ENCODE data around the gene ITGA1.

GRCh38 chr5:52743012-52743411 is 44.7 kb upstream of the ITGA1 start:
- no peak for TF ChIP-seq TSHZ2 (CRISPR knock-in tag; IDR thresholded peaks at IDR 0.05)
- no peak for TF ChIP-seq TCF4 (CRISPR knock-in tag; IDR thresholded peaks at IDR 0.05; ENCODE audit: borderline replicate concordance)
- TF ChIP-seq PATZ1 (CRISPR knock-in tag; IDR thresholded peaks at IDR 0.05; ENCODE audit: borderline replicate concordance), result no peak
- TF ChIP-seq RARB (CRISPR knock-in tag; IDR thresholded peaks at IDR 0.05), result no peak
- TF ChIP-seq ZC3H10 (CRISPR knock-in tag; IDR thresholded peaks at IDR 0.05), result no peak
- no peak for TF ChIP-seq ZFP30 (CRISPR knock-in tag; IDR thresholded peaks at IDR 0.05)
- TF ChIP-seq BACH2 (CRISPR knock-in tag; IDR thresholded peaks at IDR 0.05; ENCODE audit: borderline replicate concordance), result no peak
- no peak for TF ChIP-seq CSDC2 (CRISPR knock-in tag; IDR thresholded peaks at IDR 0.05)

Measured in SK-N-SH treated with all-trans-retinoic acid at 6 μM for 48 hours (cell line).